Loucy (cell line): ENCODE results near the gene PTPRN2.
A peak's percentile ranks its signal among the peaks of the same experiment; 100 is the strongest.

Source experiments
- H2AFZ ChIP-seq: fragments of 200-600 bp; sonication (generic); 2 replicates; pipeline ENCODE4 v1.6.0; 2016; ENCODE audit warnings: antibody characterized with exemption, mild to moderate bottlenecking, low read length, moderate library complexity
- H3F3A ChIP-seq: fragments of 200-600 bp; 2 replicates; pipeline ENCODE4 v1.6.0; 2016; ENCODE audit warnings: antibody characterized with exemption, low read depth, mild to moderate bottlenecking
- H3K27me3 ChIP-seq: fragments of 200-600 bp; sonication (generic); 2 replicates; pipeline ENCODE4 v1.6.1; 2014; ENCODE audit warnings: low read length, mild to moderate bottlenecking; ENCODE audit not compliant: insufficient read depth, poor library complexity, severe bottlenecking
- H3K36me3 ChIP-seq: fragments of 200-600 bp; sonication (generic); 2 replicates; pipeline ENCODE4 v1.6.1; 2016; ENCODE audit warnings: low read length; ENCODE audit not compliant: insufficient read depth
- H3K4me1 ChIP-seq: fragments of 200-600 bp; sonication (generic); 2 replicates; pipeline ENCODE4 v1.5.1; 2014; ENCODE audit warnings: low read length, mild to moderate bottlenecking; ENCODE audit not compliant: insufficient read depth, poor library complexity, severe bottlenecking
- H3K4me2 ChIP-seq: fragments of 200-600 bp; sonication (generic); 2 replicates; pipeline ENCODE4 v1.6.0; 2014; ENCODE audit warnings: antibody characterized with exemption, low read length, low read depth, mild to moderate bottlenecking; ENCODE audit not compliant: poor library complexity, severe bottlenecking
- H3K4me3 ChIP-seq: fragments of 200-600 bp; sonication (generic); 2 replicates; pipeline ENCODE4 v1.5.1; 2014; ENCODE audit warnings: low read length, mild to moderate bottlenecking, mixed read lengths; ENCODE audit not compliant: poor library complexity, severe bottlenecking
- H3K79me2 ChIP-seq: fragments of 200-600 bp; sonication (generic); 2 replicates; pipeline ENCODE4 v1.6.1; 2014; ENCODE audit warnings: low read length; ENCODE audit not compliant: insufficient read depth
- H3K9ac ChIP-seq: fragments of 200-600 bp; sonication (generic); 2 replicates; pipeline ENCODE4 v1.6.0; 2014; ENCODE audit warnings: mild to moderate bottlenecking, low read depth, low read length, moderate library complexity; ENCODE audit not compliant: poor library complexity, severe bottlenecking
- H3K9me2 ChIP-seq: fragments of 200-600 bp; sonication (generic); replicated peaks from 2 replicates; pipeline ENCODE4 v1.6.1; 2016; ENCODE audit warnings: low read depth, low read length, mixed read lengths
- H3K9me3 ChIP-seq: fragments of 200-600 bp; sonication (generic); 2 replicates; pipeline ENCODE4 v1.6.1; 2014; ENCODE audit warnings: mild to moderate bottlenecking, antibody characterized with exemption, low read length, low read depth; ENCODE audit not compliant: insufficient read depth
- H4K20me1 ChIP-seq: fragments of 200-600 bp; sonication (generic); 2 replicates; pipeline ENCODE4 v1.6.0; 2014; ENCODE audit warnings: antibody characterized with exemption, low read length, mild to moderate bottlenecking; ENCODE audit not compliant: insufficient read depth, poor library complexity, severe bottlenecking
- EZH2phosphoT487 ChIP-seq: fragments of 200-600 bp; IDR thresholded peaks from 2 replicates; pipeline ENCODE4 v1.6.1; 2018; ENCODE audit warnings: antibody characterized with exemption, mild to moderate bottlenecking, moderate library complexity, borderline replicate concordance
- TF ChIP-seq, protein P1 (sequence below): fragments of 200-600 bp; sonication (generic); conservative IDR thresholded peaks from 2 replicates; pipeline ENCODE4 v1.5.1; 2014; ENCODE audit warnings: mild to moderate bottlenecking, antibody characterized with exemption, low read length

Gene PTPRN2

DNA sequence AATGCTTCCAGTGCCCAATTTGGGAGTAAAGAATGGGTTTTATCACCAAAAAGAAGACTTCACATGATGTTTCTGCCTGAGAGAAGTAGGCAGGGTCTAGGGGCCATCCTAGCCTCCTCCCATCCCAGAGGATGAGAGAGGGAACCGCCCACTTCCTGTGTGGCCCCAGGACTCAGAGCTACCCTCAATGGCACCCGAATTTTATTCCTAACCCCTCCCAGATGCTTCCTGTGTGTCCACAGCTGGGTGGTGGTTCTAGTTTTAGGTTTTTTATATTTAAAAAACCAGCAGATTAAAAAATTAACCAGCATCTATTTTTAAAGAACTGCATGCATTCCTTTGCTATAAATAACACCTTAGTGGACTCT, 583.5 kb downstream of the PTPRN2 start:
- Histone ChIP-seq H3K4me2 (peak overlapping the region; percentile 50), H3K4me3 (no peak overlapping the region), H3F3A (no peaks in the 10 kb centered on the region), H3K9ac (peak overlapping the region; percentile 22), H2AFZ (no peak overlapping the region), H3K4me1 (no peaks in the 10 kb centered on the region), H3K79me2 (no peaks in the 10 kb centered on the region), H3K9me3 (no peaks in the 10 kb centered on the region), H3K27me3 (no peaks in the 10 kb centered on the region), H4K20me1 (no peaks in the 10 kb centered on the region), H3K9me2 (no peaks in the 10 kb centered on the region), H3K36me3 (no peaks in the 10 kb centered on the region)
- no peak for TF ChIP-seq EZH2phosphoT487
- TF ChIP-seq, protein P1, sequence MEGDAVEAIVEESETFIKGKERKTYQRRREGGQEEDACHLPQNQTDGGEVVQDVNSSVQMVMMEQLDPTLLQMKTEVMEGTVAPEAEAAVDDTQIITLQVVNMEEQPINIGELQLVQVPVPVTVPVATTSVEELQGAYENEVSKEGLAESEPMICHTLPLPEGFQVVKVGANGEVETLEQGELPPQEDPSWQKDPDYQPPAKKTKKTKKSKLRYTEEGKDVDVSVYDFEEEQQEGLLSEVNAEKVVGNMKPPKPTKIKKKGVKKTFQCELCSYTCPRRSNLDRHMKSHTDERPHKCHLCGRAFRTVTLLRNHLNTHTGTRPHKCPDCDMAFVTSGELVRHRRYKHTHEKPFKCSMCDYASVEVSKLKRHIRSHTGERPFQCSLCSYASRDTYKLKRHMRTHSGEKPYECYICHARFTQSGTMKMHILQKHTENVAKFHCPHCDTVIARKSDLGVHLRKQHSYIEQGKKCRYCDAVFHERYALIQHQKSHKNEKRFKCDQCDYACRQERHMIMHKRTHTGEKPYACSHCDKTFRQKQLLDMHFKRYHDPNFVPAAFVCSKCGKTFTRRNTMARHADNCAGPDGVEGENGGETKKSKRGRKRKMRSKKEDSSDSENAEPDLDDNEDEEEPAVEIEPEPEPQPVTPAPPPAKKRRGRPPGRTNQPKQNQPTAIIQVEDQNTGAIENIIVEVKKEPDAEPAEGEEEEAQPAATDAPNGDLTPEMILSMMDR: no peak

DNA sequence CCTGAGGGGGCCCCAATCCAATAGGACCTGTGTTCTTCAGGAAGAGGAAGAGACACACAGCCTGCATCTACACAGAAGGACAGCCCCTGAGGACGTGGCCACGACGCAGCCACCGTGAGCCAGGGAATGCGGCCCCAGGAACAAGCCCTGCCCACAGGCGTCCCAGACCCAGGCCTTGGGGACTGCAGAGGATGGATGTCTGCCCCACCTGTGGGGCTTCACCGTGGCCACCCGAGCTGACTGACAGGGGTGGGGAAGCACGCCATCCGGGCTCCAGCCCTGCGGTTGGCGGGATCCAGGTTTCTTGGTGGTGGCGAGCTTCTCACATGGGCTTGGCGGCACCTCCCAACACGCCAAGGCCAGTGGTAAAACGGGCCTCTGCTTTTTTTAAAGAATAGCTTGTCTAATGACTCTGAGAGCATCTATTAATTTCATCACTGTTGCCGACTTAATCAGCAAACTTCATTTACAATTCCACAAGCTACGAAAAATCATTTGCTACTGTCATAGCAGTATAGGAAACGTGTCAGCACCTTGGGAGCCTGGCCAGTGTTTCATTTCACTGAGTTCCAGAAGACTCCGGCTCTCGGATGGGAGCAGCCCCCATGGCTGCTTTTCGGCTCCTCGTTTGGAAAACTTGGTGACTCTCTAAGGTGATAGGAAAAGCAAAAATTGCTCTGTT, 584.0 kb downstream of the PTPRN2 start:
- H3K27me3 ChIP-seq: no peaks in the 10 kb centered on the region
- no peaks in the 10 kb centered on the region for H3F3A ChIP-seq
- no peaks in the 10 kb centered on the region for H3K9me2 ChIP-seq
- no peaks in the 10 kb centered on the region for H3K36me3 ChIP-seq
- no peak overlapping the region for H3K4me3 ChIP-seq
- no peak overlapping the region for H3K4me2 ChIP-seq
- H3K79me2 ChIP-seq: no peaks in the 10 kb centered on the region
- no peaks in the 10 kb centered on the region for H3K4me1 ChIP-seq
- H2AFZ ChIP-seq: no peak overlapping the region
- H3K9me3 ChIP-seq: no peaks in the 10 kb centered on the region
- no peak for TF ChIP-seq EZH2phosphoT487
- TF ChIP-seq, protein P1: no peak
- H3K9ac ChIP-seq: peak overlapping the region; percentile 22
- H4K20me1 ChIP-seq: no peaks in the 10 kb centered on the region

DNA sequence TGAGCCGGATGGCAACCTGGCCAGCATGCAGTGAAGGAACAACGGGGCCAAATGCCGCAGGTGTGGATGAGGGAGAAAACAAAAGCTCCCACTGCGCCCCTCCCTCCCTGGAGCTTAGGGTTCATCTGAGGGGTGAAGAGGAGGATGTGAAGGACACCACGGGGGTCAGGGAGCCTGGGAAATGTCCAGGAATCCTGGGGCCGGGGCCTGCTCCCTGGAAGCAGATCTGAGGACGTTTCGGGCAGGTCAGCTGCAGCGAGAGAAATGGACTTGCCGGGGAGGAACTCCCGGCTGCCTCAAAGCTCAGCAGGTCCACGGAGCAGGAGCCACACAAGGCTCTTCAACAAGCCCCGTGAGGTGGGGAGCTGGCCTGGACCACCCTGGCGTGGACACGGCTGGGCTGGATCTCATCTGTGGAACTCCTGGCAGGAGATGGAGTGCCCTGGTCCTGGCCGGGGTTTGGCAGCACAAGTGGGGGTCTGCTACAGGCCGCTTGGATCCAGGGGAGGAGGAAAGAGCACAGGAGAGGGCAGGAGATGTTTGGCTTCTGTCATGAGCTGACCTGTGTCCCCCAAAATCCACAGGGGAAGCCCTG, 585.0 kb downstream of the PTPRN2 start:
- Histone ChIP-seq H3K79me2 (no peaks in the 10 kb centered on the region), H3K9me2 (no peaks in the 10 kb centered on the region), H2AFZ (no peak overlapping the region), H3K9ac (no peak overlapping the region), H3K27me3 (no peaks in the 10 kb centered on the region), H3F3A (no peaks in the 10 kb centered on the region), H3K4me1 (no peaks in the 10 kb centered on the region), H3K4me3 (no peak overlapping the region), H3K9me3 (no peaks in the 10 kb centered on the region), H3K36me3 (no peaks in the 10 kb centered on the region), H4K20me1 (no peaks in the 10 kb centered on the region), H3K4me2 (no peak overlapping the region)
- no peak for TF ChIP-seq EZH2phosphoT487
- TF ChIP-seq, protein P1: no peak
